ENCODE data around the gene GPC1. TPM values are rescaled to one million over a fixed set of nuclear protein-coding genes. Genes with fewer than 3 reads are reported as not detected.

Gene GPC1
- total RNA-seq, 2 donors from 2014 or later, result 37.8 to 69.7 TPM

GRCh38 chr2:240398661-240399267 is 36.7 kb upstream of the GPC1 start:
- no peaks in the 10 kb centered on the region for H3K36me3 ChIP-seq (ENCODE audit: control insufficient read depth, insufficient read depth, low read length)
- H3K27me3 ChIP-seq (ENCODE audit: control insufficient read depth, insufficient read depth, low read length, poor library complexity, severe bottlenecking), result no peaks in the 10 kb centered on the region
- H3K4me1 ChIP-seq (ENCODE audit: control insufficient read depth, insufficient read depth, low read length), result no peaks in the 10 kb centered on the region
- no peak overlapping the region for H3K27ac ChIP-seq (ENCODE audit: low read depth, low read length)
- TF ChIP-seq CTCF (conservative IDR thresholded peaks at IDR 0.05), result no peak
- 91 to 93% methylated on average over 10 to 20 of the region's 20 CpGs for WGBS, 2 experiments (ENCODE audit: insufficient coverage in 1 of 2, insufficient read length in 1 of 2)
- H3K27me3 Mint-ChIP-seq (ENCODE audit: insufficient read depth), result peaks cover 1% of the 10 kb centered on the region
- no peaks in the 10 kb centered on the region for H3K36me3 Mint-ChIP-seq (ENCODE audit: low read depth)
- DNase-seq, result peak; percentile 34
- no peak overlapping the region for H3K4me3 ChIP-seq (ENCODE audit: low read length)
- no peaks in the 10 kb centered on the region for H3K9me3 ChIP-seq (ENCODE audit: control insufficient read depth, low read length)
- no peak overlapping the region for H3K4me3 Mint-ChIP-seq
- H3K27ac Mint-ChIP-seq, result no peak overlapping the region
- no peaks in the 10 kb centered on the region for H3K9me3 Mint-ChIP-seq
- H3K4me1 Mint-ChIP-seq, result no peaks in the 10 kb centered on the region
- no peak overlapping the region for H3K9ac ChIP-seq (ENCODE audit: extremely low read depth, low read length, poor library complexity, severe bottlenecking)

GRCh38 chr2:240399419-240400324 is 35.8 kb upstream of the GPC1 start:
- Histone ChIP-seq H3K4me3 (ENCODE audit: low read length) (no peak overlapping the region), H3K9ac (ENCODE audit: extremely low read depth, low read length, poor library complexity, severe bottlenecking) (no peak overlapping the region), H3K4me1 (ENCODE audit: control insufficient read depth, insufficient read depth, low read length) (no peaks in the 10 kb centered on the region), H3K36me3 (ENCODE audit: control insufficient read depth, insufficient read depth, low read length) (no peaks in the 10 kb centered on the region), H3K9me3 (ENCODE audit: control insufficient read depth, low read length) (no peaks in the 10 kb centered on the region), H3K27ac (ENCODE audit: low read depth, low read length) (no peak overlapping the region), H3K27me3 (ENCODE audit: control insufficient read depth, insufficient read depth, low read length, poor library complexity, severe bottlenecking) (no peaks in the 10 kb centered on the region)
- H3K4me1 Mint-ChIP-seq, result no peaks in the 10 kb centered on the region
- no peak for TF ChIP-seq CTCF (conservative IDR thresholded peaks at IDR 0.05)
- no peak overlapping the region for H3K4me3 Mint-ChIP-seq
- no peaks in the 10 kb centered on the region for H3K9me3 Mint-ChIP-seq
- 91 to 93% methylated on average over 5 to 14 of the region's 14 CpGs for WGBS, 2 experiments (ENCODE audit: insufficient coverage in 1 of 2, insufficient read length in 1 of 2)
- no peak overlapping the region for H3K27ac Mint-ChIP-seq
- no peaks in the 10 kb centered on the region for H3K36me3 Mint-ChIP-seq (ENCODE audit: low read depth)
- H3K27me3 Mint-ChIP-seq (ENCODE audit: insufficient read depth), result peaks cover 1% of the 10 kb centered on the region
- peak; percentile 27 for DNase-seq

GRCh38 chr2:240400371-240401161 is 34.9 kb upstream of the GPC1 start:
- H3K9me3 Mint-ChIP-seq, result no peaks in the 10 kb centered on the region
- peak; percentile 33 for DNase-seq
- H3K9me3 ChIP-seq (ENCODE audit: control insufficient read depth, low read length), result no peaks in the 10 kb centered on the region
- no peaks in the 10 kb centered on the region for H3K27me3 ChIP-seq (ENCODE audit: control insufficient read depth, insufficient read depth, low read length, poor library complexity, severe bottlenecking)
- H3K4me1 ChIP-seq (ENCODE audit: control insufficient read depth, insufficient read depth, low read length), result no peaks in the 10 kb centered on the region
- no peak overlapping the region for H3K27ac Mint-ChIP-seq
- H3K4me3 ChIP-seq (ENCODE audit: low read length), result no peak overlapping the region
- no peak for TF ChIP-seq CTCF (conservative IDR thresholded peaks at IDR 0.05)
- H3K27me3 Mint-ChIP-seq (ENCODE audit: insufficient read depth), result peaks cover 1% of the 10 kb centered on the region
- H3K36me3 ChIP-seq (ENCODE audit: control insufficient read depth, insufficient read depth, low read length), result no peaks in the 10 kb centered on the region
- no peak overlapping the region for H3K27ac ChIP-seq (ENCODE audit: low read depth, low read length)
- 86 to 93% methylated on average over 10 to 22 of the region's 22 CpGs for WGBS, 2 experiments (ENCODE audit: insufficient coverage in 1 of 2, insufficient read length in 1 of 2)
- no peaks in the 10 kb centered on the region for H3K36me3 Mint-ChIP-seq (ENCODE audit: low read depth)
- H3K9ac ChIP-seq (ENCODE audit: extremely low read depth, low read length, poor library complexity, severe bottlenecking), result no peak overlapping the region
- no peak overlapping the region for H3K4me3 Mint-ChIP-seq
- no peaks in the 10 kb centered on the region for H3K4me1 Mint-ChIP-seq

Measured in endodermal cell (in vitro differentiated cells).